ENCODE measurements around the gene TIMMDC1. TPM values are rescaled to one million over a fixed set of nuclear protein-coding genes. Genes with fewer than 3 reads are reported as not detected.

The TIMMDC1 gene
- total and polyA plus RNA-seq, 2 donors from 2014 or later: 114 to 169 TPM

GRCh38 chr3:119527714-119528113, 29.4 kb downstream of the TIMMDC1 start:
- FAIRE-seq: no peak
- Histone ChIP-seq H3K27ac (ENCODE audit: low read depth in 2 of 2, low read length in 2 of 2) (no peak overlapping the region), H3K4me3 (ENCODE audit: low read length in 3 of 3) (no peak overlapping the region), H3K9me3 (ENCODE audit: control insufficient read depth in 2 of 3, insufficient read depth in 1 of 3, low read length in 3 of 3) (no peaks in the 10 kb centered on the region), H3K27me3 (ENCODE audit: control insufficient read depth, insufficient read depth, low read length) (no peaks in the 10 kb centered on the region), H3K4me1 (ENCODE audit: control insufficient read depth in 2 of 3, insufficient read depth in 2 of 3, low read depth in 1 of 3, low read length in 3 of 3) (no peaks in the 10 kb centered on the region), H3K36me3 (ENCODE audit: control insufficient read depth in 2 of 3, insufficient read depth in 3 of 3, low read length in 3 of 3) (peaks cover 0 to 9% (median 5%) of the 10 kb centered on the region in 3 donors), H3K9ac (ENCODE audit: low read length in 3 of 3) (no peak overlapping the region)
- TF ChIP-seq CTCF (IDR thresholded peaks at IDR 0.05; ENCODE audit: borderline replicate concordance, extremely low read depth, insufficient read depth): no peak
- no peak for DNase-seq
- intact Hi-C loops (cut with DNase I): no loop called here

GRCh38 chr3:119529883-119530282, 31.5 kb downstream of the TIMMDC1 start:
- DNase-seq (no peak), FAIRE-seq (no peak)
- Histone ChIP-seq H3K4me3 (ENCODE audit: low read length in 3 of 3) (no peak overlapping the region), H3K9ac (ENCODE audit: low read length in 3 of 3) (no peak overlapping the region), H3K27me3 (ENCODE audit: control insufficient read depth, insufficient read depth, low read length) (no peaks in the 10 kb centered on the region), H3K27ac (ENCODE audit: low read depth in 2 of 2, low read length in 2 of 2) (no peak overlapping the region), H3K9me3 (ENCODE audit: control insufficient read depth in 2 of 3, insufficient read depth in 1 of 3, low read length in 3 of 3) (no peaks in the 10 kb centered on the region), H3K36me3 (ENCODE audit: control insufficient read depth in 2 of 3, insufficient read depth in 3 of 3, low read length in 3 of 3) (peaks cover 0 to 2% (median 0%) of the 10 kb centered on the region in 3 donors), H3K4me1 (ENCODE audit: control insufficient read depth in 2 of 3, insufficient read depth in 2 of 3, low read depth in 1 of 3, low read length in 3 of 3) (no peaks in the 10 kb centered on the region)
- TF ChIP-seq CTCF (IDR thresholded peaks at IDR 0.05; ENCODE audit: borderline replicate concordance, extremely low read depth, insufficient read depth): no peak
- intact Hi-C loops (cut with DNase I): no loop called here

GRCh38 chr3:119530456-119530855, 32.1 kb downstream of the TIMMDC1 start:
- H3K36me3 ChIP-seq (ENCODE audit: control insufficient read depth in 2 of 3, insufficient read depth in 3 of 3, low read length in 3 of 3): peaks cover 0 to 2% (median 0%) of the 10 kb centered on the region in 3 donors
- H3K9ac ChIP-seq (ENCODE audit: low read length in 3 of 3): no peak overlapping the region
- H3K27ac ChIP-seq (ENCODE audit: low read depth in 2 of 2, low read length in 2 of 2): no peak overlapping the region
- no peaks in the 10 kb centered on the region for H3K9me3 ChIP-seq (ENCODE audit: control insufficient read depth in 2 of 3, insufficient read depth in 1 of 3, low read length in 3 of 3)
- H3K4me1 ChIP-seq (ENCODE audit: control insufficient read depth in 2 of 3, insufficient read depth in 2 of 3, low read depth in 1 of 3, low read length in 3 of 3): no peaks in the 10 kb centered on the region
- FAIRE-seq (no peak), DNase-seq (no peak)
- intact Hi-C loops (cut with DNase I): no loop called here
- no peak overlapping the region for H3K4me3 ChIP-seq (ENCODE audit: low read length in 3 of 3)
- TF ChIP-seq CTCF (IDR thresholded peaks at IDR 0.05; ENCODE audit: borderline replicate concordance, extremely low read depth, insufficient read depth): no peak
- no peaks in the 10 kb centered on the region for H3K27me3 ChIP-seq (ENCODE audit: control insufficient read depth, insufficient read depth, low read length)

- FAIRE-seq (no peak), DNase-seq (no peak)
- Histone ChIP-seq H3K9me3 (ENCODE audit: control insufficient read depth in 2 of 3, insufficient read depth in 1 of 3, low read length in 3 of 3) (no peaks in the 10 kb centered on the region), H3K9ac (ENCODE audit: low read length in 3 of 3) (no peak overlapping the region), H3K27ac (ENCODE audit: low read depth in 2 of 2, low read length in 2 of 2) (no peak overlapping the region), H3K4me1 (ENCODE audit: control insufficient read depth in 2 of 3, insufficient read depth in 2 of 3, low read depth in 1 of 3, low read length in 3 of 3) (no peaks in the 10 kb centered on the region), H3K36me3 (ENCODE audit: control insufficient read depth in 2 of 3, insufficient read depth in 3 of 3, low read length in 3 of 3) (peaks cover 0 to 2% (median 0%) of the 10 kb centered on the region in 3 donors), H3K4me3 (ENCODE audit: low read length in 3 of 3) (no peak overlapping the region), H3K27me3 (ENCODE audit: control insufficient read depth, insufficient read depth, low read length) (no peaks in the 10 kb centered on the region)
- intact Hi-C loops (cut with DNase I): no loop called here
- no peak for TF ChIP-seq CTCF (IDR thresholded peaks at IDR 0.05; ENCODE audit: borderline replicate concordance, extremely low read depth, insufficient read depth)
Measured at GRCh38 chr3:119531151-119531550, 32.8 kb downstream of the TIMMDC1 start.
